HG02884 (cell line): ENCODE measurements around the gene MAP4K5.
"Not testable (repeated sequence)": the region's sequence is repeated elsewhere in the genome, so short reads cannot be mapped to it uniquely, and the experiment has no call there.

Experiments
- ATAC-seq: cut with Tn5 transposase; IDR thresholded peaks from one replicate; pipeline ENCODE4 v1.9.1; 2021; ENCODE audit warnings: mild to moderate bottlenecking, moderate library complexity; ENCODE audit not compliant: unreplicated experiment

Gene MAP4K5

DNA sequence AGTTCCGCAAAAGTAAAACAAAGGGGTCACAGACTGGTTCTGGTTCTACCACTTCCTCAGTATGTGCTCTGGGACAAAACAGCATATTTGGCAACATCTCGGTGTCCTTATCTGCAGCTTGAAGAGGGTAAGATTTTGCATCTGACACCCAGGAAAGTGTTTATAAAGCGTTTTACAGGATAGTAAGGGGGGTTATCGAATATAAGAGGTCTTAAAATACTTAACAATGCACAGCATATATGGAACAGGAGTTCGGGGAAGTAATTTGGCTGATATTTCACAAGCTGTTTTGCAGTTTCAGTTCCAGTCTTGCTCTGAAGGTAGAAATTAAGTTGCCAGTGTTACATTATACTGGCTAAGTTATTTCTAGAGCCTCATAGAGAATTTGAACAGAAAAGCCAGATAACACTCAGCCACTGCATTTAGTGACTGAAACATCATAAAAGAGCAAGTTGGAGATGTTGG, 904 bp upstream of the MAP4K5 start:
- peak; percentile 18 for ATAC-seq

DNA sequence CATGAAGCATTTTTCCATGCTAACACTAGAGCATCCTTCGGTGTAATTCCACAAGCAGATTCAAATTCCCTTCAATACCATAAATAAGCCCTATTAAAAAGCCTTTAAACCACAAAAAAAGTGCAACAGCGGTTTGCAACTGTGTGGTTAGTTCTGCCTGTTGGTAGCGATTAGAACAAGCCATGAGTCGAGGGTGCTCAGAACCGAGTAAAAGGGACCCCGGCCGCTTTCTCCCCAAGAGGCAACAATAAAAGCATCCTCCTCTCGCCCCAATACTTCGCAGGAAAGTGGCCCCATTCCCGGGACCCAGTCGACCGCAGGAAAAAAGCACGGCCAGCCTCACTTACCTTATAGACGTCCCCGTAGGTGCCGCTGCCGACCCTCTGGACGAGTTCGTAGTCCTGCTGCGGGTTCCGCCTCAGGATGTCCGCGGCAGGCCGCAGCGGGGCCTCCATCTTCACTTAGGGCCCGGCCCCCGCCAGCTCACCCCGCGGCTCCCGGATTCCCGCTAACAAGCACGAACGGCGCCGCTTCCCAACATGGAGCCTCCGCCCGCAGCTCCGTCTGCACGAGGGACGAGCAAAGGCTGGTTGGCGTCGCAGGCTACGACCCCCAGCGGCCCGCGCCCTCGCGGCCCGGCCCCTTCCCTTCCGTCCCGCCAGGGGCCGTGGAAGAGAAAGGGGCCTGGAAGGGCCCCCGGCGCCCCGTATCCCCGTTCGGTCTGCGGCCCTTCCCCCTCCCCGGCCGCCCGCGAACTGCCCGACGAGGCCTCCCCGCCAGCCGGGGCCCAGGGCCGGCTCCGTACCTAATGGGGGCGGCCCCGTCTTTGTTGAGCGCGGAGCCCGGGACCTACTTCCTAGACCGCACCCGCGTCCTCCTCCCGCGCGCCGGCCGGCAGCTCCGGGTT, 521 bp downstream of the MAP4K5 start:
- peak; percentile 35 for ATAC-seq

DNA sequence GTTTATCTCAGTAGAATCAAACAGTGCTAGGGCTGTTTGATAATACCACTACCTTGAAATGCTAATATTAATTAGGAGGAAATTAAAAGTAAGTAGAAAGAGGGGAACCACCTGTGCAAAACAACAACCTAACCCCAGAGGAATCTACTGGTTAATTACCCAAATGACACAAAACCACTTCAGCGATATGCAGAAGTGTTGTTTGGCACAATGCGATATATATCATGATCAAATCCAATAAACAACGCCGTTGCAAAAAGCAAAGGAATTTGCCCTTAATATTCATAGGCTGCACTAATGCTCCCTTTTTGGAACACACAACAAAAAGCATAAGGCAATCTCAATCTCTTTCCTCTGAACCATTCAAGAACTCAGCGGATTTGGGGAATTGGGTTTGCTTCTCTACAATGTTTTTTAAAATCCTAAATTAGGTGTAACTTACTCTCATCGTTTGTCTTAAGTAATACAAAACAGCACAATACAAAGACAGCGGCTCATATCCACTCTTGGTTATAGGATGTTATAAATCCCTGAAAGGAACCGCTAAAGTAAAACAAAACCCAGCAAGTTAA, 1.5 kb downstream of the MAP4K5 start:
- no peak for ATAC-seq

DNA sequence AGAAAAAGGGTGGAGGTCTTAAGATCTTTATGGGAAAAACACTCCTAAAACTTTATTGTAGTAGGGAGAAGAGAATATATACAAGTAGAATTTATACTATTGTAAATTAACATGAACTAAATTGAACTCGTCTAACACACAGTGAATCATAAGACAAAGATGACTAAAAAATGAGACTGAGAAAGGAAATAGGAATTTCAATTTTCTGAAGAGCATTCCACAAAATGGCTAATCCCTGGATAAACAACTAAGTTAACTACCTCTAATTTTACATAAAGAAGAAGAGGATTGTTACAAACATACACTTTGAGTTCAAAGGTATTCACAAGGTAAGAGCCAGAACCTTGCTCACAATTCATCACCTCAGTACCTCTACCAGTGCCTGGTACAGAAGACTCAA, 2.0 kb downstream of the MAP4K5 start:
- ATAC-seq = no peak

DNA sequence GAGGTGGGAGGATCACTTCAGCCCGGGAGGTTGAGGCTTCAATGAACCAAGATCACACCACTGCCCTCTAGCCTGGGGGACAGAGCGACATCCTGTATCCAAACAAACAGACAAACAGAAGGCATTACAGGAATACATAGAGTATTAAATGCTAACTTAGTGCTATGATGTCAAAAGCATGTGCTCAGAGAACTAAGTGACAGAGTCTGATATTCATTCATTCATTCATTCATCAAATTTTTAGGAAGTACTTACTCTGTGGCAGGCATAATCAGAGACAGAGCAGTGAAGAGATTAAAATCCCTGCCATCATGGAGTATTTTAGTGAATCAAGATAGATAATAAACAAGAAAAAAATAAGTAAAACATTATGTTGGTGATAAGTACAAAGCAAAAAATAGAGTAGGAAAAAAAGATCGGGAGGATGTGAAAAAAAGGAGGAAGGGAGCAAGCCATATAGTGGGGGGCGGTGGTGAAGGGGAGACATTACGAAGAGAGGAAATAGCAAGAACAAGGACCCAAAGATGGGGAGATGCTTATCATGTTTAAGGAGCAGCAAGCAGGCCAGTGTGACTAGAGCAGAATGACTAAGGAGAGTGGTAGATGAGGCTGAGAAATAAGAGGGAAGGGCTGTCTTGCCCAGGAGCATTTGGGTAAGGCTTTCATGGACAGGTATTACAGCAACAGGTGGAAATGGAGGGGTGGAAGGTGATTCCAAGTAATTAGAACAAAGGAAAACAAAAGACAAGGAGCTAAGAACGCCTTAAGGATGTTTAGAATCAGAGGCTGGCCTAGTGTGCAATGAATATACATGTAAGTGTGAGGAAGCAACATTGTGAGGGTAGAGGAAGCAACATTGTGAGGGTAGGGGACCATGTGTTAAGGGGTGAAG, 2.8 kb downstream of the MAP4K5 start:
- ATAC-seq = no peak

DNA sequence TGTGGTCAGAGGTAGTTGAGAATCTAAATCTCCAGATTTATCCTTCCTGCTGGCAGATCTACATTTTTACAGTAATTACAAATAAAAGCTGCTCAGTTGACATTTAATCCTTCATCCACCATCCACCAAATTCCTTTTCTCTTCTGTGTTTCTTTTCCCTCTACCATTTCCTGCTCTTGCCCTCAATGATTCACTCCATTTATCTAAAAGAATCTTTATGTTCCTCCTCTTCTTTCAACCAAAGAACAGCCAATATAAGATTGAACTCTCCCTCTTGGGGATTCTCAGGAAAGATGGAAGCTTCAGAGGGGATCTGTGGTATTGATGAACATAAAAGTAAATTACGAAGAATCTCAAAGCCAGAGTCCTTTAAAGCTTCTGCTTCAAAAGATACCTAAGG, 4.4 kb downstream of the MAP4K5 start:
- ATAC-seq = no peak

DNA sequence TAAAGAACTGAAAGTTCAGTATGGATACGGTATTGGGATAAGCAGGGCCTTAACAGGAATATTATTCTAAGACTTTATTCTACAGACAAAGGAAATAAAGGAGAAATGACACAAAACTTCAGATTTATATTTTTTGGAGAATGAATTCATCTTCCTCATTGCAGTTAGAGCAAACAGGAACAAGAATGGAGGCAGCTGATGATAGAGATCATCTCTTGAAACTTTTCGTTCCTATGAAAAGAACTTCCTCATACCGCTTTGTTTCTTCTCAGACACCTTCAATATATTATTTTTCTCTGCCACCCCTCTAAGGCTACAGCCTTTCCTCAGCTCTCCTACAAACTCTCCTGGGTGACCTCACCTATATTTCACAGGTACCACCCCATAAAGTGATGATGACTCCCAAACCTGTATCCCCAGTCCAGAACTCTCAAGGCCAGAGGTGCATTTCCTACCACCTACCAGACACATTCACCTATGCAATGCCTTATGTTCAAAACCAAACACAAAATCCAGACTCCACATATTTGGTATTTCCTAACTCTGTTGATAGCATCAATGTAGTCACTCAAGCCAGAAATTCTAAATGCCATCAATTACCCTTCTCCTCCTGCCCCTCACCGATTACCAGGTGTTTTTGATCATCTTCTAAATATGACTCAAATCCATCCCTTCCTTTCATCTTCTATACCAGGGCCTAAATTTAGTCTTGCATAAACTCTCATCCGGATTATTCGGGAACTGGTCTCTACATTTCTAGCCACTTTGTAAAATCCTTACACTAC, 7.4 kb downstream of the MAP4K5 start:
- ATAC-seq = no peak

DNA sequence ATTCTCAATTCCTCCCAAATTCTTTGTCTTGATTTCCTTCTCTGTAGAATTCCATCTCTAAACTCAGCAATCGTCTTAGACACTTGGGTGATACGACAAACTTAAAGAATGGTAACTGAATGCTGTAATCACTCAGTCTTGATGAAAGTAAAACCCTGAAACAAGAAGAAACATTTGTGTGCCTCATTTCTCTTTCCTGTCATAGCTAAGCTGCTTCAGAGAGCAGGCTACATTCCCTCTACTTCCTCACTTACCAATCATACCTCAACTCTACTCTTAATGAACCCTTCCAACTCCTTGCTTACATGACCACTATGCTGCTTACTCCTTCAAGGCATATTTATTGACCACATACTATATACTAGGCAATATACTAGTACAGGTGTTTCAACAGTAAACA, 8.3 kb downstream of the MAP4K5 start:
- ATAC-seq = no peak

DNA sequence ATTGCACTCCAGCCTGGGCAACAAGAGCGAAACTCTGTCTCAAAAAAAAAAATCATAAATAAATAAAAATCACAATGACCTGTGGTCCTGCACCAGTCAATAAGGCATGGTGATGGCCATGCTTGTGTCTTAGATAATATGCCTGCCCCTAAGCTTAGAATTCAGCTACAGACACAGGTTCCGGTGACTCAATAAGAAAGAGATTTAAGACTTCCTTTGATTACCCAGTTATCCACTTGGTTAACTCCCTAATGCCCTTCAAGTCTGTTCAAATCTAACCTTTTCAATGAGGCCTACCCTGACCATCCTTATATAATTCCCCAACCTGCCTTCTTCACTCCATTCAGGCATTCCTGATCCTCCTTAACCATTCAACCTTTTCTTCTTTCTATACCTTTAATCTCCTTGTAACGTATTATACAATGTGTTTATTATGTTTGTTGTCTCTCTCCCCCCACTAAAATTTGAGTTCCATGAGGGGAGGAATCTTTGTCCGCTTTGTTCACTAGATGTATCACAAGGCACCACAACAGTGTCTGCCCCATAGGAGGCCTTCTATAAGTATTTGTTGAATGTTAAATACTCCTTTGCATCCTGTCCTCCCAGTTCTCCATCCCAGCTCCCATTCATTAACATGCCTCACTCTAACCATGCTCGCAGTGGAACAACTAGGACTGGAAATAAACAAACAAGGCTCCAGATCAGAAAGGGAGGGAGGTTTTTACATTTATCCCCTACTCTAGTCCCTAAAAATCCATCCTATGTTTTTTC, 8.9 kb downstream of the MAP4K5 start:
- no peak for ATAC-seq

DNA sequence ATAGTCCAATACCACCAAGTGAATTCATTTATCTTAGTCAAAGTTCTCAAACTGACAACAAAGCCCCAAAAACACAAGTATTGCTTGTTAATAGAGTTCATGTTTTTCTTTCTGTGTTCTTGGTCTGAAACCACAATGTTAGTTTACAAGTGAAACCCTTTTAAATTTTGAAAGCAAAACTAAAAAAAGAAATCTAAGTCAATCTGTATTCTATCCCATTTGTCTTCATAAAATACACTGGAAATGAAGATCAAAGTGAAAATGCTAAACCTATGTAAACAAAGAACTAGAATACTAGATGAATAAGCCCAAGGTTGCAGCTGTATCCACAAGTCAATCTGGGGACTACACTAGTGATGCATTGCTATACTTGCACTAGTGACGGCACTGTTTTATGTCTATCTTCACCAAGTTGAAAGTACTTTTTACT, 10.4 kb downstream of the MAP4K5 start:
- ATAC-seq = peak; percentile 42

DNA sequence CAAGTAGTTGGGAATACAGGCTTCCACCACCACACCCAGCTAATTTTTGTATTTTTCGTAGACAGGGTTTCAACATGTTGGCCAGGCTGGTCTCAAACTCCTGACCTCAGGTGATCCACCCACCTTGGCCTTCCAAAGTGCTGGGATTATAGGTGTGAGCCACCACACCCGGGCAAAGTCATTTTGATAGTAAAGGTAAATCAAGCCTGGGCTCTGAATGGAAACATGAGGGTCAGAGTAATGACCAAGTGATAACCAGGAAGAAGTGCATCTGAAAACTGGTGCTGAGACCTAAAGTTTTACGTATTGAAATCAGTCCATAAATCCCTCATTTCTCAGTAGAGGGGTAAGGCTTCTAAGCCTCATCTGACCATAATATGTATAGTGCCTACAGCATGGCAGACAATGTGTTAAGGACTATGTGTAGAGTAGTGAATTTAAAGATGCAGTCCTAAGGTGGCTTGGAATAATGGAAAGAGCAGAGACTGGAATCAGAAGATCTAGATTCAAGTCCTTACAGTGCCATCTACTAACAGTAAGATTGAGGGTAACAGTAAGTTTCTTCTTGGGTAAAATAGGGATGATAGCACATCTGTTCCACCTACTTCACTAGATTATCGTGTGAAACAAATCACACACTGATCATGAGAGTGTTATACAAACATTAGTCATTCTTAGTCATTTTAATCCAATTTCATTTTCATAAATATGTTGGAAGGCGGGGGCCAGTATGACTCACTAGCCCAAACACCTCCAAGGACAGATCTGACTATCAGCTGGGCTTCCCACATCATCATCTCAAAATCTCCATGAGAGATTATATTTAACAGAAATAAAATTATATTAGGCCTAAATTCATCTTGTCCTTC, 11.2 kb downstream of the MAP4K5 start:
- peak; percentile 78 for ATAC-seq

DNA sequence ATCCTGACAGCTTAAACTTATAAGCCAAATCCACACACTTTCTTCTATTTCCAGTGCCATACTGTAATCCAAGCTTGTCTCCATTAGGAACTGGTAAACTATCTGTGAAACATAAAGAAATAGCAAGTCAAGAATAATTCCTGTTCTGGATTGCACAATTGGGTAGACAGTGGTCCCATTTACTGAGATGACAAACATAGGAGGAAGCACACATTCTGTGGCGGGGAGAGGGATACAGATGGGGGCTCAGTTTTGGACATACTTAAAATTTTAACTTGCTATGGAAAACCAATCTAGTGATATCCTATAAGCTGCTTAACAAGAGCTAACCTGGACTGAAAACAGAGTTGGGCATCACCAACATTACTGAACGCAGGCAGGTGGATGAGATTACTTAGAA, 16.3 kb downstream of the MAP4K5 start:
- no peak for ATAC-seq

DNA sequence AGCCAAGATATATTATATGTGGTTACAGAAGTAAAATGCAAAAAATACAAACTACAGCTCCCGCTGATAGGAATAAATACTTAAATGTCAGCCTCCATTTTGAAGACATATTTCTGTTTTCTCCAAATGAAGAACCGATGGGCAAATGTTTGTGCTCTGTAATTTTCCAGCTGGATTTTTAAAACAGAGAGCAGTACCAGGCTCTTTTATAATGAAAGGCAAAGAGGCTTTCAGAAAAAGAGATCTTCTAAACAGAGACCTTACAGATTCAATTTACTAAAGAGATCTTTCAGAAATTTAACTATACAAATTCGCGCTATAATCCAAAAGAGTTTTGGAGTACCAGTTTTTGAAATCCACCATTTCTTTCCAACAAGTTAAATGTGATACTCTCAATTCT, 19.9 kb downstream of the MAP4K5 start:
- ATAC-seq = no peak

DNA sequence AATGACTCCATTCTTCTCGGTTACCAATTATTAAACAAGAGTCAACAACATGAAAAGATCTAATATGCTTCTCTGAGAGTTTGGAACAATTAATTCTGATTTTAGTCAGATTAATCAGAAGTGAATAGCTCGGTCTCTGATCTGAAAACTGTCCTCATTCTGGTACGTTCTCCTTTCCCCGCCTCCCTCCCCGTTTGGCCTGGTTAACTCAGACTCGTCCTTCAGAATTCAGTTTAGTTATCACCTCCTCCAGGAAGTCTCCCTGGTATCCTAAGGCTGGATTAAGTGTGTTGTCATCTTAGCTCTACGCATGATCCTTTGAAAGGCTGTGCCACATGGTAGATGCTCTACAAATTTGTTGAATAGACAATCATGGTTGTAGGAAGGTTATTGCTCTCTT, 22.2 kb downstream of the MAP4K5 start:
- ATAC-seq = no peak

DNA sequence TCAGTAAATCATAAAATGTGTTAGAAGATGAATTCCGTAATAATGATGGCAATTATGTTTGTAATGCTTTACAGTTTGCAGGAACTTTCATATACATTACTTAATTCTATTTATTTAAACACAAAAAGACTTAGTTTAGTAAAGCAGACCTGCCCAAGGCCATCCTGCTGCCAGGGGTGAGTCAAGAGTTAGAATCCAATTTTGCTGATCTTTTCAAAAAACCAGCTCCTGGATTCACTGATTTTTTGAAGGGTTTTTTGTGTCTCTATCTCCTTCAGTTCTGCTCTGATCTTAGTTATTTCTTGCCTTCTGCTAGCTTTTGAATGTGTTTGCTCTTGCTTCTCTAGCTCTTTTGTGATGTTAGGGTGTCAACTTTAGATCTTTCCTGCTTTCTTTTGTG, 25.3 kb downstream of the MAP4K5 start:
- not testable (repeated sequence) for ATAC-seq

DNA sequence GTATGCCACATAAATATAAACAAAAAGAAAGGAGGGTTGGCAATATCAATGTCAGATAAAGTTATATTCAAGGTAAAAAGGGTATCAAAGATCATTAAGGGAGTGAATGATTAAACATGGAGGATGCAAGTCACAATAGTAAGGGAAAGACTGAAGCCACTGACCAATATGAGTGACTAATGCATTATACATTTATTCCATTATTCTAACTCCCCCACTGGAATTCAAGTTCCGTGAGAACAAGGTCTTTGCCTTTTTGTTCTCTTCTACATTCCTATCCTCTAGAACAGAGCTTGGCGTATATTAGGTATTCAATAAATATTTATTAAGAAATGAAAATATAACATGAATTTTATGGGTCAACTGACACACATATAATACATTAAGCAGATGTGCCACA, 30.7 kb downstream of the MAP4K5 start:
- ATAC-seq = no peak

DNA sequence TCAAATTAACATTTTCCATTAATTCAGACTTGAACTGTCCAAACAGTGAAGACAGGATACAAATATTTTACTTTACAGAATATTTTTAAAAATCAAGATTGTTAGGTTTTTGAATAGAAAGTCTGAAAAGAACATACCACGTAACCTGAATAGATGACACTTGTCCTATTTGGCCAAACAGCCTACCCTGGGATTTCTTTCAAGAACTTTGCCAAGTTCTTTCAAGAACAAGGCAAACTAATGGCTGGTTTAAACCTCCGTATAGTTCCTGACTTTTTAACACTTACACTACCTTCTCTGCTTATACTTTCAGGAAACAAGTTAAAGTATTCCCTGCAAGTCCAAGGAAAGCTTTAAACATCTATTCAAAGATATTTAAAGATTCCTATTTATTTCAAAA, 35.0 kb downstream of the MAP4K5 start:
- no peak for ATAC-seq

DNA sequence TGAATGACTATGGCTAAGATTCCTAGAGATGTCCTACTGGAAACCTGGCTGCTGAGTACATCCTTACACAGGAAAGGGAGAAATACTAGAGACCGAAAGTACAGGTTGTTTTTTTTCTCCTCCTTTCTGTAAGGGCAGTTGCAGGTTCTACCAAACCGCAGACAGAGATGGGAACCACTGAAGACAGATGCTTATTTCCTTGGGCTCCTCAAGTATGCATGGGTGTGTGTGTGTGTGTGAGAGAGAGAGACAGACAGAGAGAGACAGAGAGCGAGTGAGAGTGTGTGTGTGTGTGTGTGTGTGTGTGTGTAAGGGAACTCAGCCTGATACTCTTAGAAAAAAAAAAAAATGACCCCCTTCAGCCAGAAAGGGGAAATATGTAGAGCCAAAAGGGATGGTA, 42.5 kb downstream of the MAP4K5 start:
- no peak for ATAC-seq

DNA sequence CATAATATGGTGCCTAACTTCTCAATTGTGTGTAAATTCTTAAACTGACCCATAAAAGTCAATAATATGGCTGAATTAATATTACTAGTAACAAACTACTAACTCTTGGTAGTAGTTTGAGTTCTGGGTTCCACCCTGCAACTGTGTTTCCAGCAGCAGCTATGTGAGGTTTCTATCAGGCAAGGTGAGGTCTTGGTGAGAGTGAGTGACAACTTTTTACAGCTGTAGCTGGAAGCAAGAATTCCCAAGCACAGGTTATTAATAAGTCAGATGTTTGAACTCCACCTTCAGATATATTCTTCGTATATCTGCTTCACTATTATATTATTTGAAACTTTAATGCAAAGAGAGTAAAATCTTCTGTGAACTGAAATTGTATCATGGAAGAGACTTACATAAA, 43.8 kb downstream of the MAP4K5 start:
- no peak for ATAC-seq
